HG03196 (cell line): ENCODE measurements around the gene FRY.

Experiments
- ATAC-seq: cut with Tn5 transposase; IDR thresholded peaks from one replicate; pipeline ENCODE4 v1.9.1; 2021; ENCODE audit not compliant: unreplicated experiment

Gene FRY

DNA sequence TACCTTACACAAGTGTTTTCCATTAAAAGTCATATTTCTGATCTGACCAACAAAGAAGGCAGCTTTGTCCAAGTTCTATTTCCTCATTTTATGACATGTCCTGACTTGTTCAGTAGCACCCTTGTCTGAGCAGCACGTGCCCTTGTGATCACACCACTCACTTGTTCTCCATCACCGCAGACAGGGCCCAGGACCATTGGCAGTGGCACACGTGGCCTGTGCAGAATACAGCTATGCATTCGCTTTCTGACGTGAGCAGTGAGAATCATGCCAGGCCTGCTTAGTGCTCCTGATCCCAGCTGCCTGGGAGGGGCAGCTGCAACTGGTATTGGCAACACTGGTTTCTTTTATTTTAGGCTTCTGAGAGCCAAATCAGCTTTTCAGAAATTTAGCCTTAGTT is 134.2 kb downstream of the FRY start:
- ATAC-seq, result no peak

DNA sequence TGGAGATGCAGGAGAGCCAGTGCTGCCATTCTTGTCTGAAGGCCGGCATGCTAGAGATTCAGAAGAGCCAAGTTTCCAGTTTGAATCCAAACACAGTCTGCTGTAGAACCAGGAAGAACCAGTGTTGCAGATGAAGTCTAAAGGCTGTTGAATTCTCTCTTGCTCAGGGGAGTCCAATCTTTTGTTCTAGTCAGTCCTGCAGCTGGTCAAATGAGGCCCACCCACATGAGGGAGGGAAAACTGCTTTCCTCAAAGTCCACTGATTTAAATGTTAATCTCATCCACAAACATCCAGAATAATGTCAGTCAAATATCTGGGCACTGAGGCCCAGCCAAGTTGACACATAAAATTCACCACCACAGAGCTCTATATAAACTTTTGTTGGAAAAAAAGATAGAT is 136.6 kb downstream of the FRY start:
- no peak for ATAC-seq

DNA sequence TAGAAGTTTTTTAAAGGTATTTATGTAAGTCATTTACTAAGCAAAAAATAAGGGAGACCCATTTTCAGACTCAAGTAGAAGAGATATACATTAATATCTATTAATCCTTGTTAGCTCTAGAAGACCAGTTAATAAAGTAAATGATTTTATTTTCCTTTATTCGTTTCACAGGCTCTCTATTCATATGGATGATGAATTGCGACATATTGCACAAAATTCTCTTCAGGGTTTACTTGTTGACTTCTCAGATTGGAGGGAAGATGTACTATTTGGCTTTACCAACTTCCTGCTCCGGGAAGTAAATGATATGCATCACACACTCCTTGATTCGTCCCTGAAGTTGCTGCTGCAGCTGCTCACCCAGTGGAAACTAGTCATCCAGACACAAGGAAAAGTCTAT is 139.3 kb downstream of the FRY start:
- ATAC-seq, result no peak

DNA sequence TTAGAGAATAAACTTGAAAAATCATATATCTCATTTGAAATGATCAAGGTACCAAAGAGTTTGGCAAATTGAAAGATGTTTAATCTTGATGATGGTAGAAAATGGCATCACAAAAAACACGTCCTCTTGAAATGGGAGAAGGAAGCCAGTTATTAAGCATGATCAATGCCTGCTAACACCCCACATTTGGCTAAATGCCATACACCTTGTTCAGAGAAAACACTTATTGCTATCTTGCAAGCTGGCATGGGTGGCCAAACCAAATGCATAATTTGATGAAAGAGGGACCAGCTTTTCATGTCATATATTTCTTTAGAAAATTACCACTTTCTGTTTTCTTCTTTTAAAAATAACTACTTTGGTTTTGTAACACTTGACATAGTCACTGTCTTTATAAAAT is 142.3 kb downstream of the FRY start:
- no peak for ATAC-seq

DNA sequence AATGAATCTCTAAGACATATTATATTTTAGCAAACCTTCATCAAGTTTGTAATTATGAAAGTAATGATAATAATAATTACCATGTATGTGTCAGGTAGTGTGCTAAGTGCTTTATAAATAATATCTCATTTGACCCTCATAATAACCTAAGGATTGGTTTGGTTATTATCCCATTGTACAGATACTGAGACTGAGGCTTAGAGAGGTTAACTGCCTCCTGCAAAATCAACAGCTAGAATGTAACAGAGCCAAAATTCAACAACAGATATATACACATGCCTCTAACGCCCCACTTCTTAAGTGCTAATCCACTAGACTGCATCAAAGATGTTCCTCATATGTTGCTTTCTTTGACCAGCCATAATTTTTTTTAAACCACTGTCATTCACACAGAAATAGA is 142.8 kb downstream of the FRY start:
- ATAC-seq, result no peak

DNA sequence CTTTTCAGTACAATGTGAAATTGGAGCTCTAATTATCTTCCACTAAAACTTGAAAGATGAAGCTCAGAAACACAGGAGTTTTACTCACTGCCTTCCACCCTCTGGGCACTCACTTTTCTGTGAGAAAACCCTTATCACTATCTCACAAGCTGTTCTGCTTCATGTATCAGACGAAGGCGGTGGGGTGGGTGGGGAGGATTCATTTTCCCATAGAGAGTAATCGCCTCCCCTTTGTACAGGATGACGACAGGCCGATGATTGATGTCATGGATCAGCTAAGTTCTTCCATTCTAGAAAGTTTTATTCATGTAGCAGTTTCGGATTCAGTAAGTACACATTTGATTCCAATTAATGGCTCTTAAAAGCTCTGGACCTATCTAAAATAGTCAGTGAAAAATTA is 143.7 kb downstream of the FRY start:
- ATAC-seq, result no peak

DNA sequence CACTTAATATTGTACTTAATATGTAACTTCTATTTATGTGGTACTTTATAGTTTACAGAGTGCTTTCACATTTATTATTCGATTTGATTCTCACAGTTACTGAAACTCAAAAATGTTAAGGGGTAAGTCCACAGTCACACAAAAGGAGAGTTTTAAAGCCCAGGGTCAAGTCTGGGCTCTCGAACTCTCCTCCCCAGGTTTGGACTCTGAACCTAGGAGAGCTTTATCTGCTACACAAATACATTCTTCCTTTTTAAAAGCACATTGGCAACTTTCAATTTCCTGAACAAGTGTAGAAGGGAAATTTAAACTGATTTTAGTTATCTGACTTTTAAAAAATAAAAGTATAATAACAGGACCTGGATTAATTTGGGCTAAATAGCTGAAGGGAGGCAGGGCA is 144.4 kb downstream of the FRY start:
- ATAC-seq, result no peak

DNA sequence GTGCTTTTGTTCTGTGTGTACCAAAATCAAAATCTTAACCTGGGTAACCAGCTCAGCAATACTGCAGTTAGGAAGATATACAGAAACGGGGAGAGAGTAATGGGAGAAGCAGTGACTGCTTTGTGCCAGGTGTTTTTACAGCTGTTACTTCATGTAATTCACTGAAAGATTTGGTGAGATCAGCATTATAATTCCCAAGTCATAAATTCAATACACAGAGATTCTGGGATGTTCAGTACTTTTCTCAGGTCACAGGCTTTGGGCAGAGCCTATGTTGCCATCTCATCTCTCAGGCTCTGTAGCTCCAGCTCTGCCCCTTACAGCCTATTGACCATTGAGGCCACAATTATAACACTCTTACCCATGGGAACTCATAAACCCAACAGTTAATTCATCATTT is 145.1 kb downstream of the FRY start:
- no peak for ATAC-seq

DNA sequence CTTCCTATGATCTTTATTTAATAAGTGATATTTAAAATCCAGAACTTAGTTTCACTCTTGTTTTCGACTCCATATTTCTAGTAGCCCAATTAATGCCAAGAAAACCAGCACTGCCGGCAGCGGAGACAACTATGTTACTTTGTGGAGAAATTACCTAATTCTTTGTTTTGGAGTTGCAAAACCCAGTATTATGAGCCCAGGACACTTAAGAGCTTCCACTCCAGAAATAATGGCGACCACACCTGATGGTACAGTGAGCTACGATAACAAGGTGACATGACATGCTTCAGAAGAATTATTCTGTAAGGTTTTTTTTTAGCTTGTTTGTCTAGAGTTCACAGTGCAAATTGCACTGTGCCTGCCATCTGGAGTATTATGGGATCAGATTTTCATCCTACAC is 147.2 kb downstream of the FRY start:
- ATAC-seq, result no peak

DNA sequence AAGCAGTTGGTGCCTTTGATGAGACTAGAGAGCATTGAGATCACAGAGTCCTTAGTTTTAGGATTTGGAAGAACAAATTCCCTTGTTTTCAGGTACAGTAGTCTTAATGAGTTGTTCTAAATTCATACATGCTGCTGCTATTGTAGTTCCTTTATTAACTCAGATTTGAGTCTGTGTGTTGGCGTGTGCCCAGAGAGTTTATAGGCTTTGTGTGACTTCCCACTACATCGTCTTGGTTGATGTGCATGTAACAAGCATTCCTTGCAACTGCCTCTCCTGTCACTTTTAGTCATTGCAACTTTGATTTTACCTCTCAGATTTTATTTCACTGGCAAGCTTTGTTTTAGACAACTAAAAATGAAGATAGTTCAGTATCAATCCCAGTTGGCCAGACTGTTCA is 148.1 kb downstream of the FRY start:
- no peak for ATAC-seq

DNA sequence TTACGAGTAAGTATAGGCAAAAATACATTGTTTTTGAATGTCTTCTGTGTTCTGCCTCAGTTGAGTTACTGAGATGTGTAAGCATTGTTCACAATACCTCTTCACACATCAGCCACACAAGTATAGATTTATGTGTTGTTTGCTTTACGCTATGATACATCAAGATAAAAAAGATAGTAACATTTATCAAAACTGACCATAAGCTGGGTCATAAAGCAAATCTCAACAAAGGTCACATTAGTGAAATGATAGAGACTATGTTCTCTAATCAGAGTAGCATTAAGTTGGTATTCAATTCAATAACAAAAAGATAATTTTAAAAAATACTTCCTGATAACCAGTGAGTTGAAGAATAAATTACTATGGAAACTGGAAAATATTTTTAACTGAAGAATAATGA is 156.1 kb downstream of the FRY start:
- no peak for ATAC-seq

DNA sequence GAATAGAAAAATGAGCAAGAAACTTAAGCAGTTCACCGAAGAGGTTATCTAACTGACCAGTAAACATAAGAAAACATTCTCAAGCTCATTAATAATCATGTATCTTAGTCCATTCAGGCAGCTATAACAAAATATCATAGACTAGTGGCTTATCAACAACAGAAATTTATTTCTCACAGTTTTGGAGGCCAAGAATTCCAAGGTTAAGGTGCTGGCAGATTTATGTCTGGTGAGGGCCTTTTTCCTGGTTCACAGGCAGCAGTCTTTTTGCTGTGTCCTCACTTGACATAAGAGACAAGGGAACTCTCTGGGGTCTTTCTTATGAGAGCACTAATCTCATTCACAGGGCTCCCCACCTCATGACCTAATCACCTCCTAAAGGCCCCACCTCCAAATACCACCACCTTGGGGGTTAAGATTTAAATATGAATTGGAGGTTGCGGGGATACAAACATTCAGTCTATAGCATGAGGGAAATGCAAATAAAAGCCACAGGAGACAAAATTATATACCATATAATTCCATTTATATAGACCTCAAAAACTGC is 160.0 kb downstream of the FRY start:
- no peak for ATAC-seq

DNA sequence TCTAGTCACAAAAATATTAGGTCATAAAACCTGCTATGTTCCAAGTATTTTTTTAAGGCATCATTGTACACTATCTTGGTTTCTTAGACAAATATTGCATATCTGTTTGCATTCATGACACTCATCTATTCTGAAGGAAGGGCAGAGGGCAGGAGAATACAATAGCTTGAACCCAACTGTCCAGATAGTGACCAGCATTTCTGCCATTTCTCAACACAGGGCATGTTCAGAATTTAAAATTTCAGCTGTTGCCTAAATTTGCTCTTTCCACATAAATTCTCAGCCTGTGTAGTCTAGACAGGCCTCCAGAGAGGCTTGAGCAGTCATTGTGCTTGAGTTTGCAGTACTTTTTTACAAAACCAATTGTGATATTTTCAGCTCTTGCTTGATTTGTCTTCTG is 164.1 kb downstream of the FRY start:
- ATAC-seq, result no peak

DNA sequence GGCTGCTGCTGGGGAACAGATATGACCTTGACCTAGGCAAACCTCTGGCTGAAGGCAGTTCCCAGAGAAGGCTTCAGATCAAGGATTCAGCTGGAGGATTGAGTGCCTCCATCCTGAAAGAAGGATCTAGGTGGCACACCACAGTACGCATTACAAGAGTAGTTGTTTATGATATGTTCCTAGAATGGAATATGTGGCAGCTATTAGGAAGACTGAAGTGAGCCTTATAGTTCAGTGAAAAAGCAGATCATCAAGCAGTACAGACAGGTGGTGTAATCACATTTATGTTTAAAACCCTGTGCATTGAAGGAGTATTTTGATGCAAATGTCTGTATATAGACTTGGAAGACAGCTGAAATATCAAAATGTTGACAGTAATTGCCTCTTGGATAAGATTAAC is 167.6 kb downstream of the FRY start:
- ATAC-seq, result no peak

DNA sequence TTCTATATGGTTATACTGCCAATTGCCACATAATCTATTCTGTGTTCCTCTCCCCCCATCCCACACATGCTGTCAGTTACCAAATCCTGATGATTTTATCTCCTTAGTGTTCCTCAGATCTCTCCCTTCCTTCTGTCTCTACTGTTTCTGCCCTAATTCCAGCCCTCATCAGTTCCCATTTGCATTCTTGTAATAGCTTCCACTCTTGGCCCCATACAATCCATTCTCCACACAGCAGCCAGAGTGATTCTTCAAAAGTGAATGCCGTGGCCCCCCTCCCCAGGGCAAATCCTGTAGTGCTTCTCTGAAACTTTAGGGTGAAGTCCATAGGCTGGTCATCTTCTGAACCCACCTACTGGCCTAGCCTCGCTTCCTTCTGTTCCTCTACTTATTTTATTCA is 169.2 kb downstream of the FRY start:
- no peak for ATAC-seq

DNA sequence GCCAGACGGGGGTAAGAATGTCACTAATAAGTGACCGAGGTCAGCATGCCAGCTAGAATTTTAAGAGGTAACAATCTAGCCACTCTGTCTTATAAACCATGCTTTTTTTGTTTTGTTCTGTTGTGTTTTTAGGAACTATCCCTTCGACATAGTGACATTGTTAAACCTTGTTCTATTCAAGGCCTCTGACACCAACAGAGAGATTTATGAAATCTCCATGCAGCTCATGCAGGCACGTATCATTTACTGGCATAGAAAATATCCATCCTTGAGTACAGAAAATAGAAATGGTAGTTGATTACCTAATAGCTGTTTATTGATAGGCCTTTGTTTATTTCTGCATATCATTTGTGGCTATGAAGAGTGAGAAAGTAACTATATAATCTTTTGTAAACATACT is 170.2 kb downstream of the FRY start:
- no peak for ATAC-seq

DNA sequence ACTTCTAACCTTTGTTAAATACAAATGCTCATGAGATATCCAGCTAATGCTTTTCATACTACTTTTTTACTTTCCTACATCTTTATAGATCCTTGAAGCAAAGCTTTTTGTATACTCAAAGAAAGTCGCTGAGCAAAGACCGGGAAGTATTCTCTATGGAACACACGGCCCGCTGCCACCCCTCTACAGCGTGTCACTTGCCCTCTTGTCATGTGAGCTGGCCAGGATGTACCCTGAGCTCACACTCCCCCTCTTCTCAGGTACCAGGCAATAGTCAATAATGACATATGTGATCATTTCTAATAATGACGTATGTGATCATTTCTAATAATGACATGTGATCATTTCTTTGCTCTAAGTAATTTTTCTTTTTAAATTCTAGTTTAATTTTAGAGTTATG is 170.7 kb downstream of the FRY start:
- no peak for ATAC-seq

DNA sequence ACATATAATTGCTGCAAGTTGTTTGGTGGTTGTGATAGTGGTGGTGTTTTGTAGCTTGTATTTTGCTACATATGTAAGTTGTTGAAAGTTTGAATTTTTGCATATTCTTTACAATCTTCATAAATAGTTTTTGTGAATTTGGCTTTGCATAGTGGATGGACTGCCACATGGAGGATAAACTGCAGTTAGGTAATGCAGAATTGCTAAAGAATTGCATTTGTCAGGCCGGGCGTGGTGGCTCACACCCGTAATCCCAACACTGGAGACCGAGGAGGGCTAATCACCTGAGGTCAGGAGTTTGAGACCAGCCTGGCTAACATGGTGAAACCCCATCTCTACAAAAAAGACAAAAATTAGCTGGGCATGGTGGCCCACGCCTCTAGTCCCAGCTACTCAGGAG is 171.6 kb downstream of the FRY start:
- ATAC-seq, result no peak

DNA sequence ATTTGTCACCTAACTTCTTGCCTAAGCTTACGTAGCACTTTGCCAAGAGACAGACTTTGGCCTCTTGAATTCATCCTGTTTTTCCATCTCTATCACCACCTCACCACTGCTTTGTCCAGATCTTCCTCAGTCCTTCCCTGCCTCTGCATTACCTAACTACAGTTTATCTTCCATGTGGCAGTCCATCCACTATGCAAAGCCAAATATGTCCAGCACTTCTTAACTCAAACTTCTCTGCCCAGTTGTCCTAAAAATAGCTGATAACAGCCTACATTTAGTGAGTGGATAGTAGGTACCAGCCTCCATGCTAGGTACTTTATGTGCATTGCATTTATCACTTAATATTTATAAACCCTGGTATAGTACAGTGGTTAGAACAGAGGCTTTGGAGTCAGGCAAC is 172.2 kb downstream of the FRY start:
- no peak for ATAC-seq

DNA sequence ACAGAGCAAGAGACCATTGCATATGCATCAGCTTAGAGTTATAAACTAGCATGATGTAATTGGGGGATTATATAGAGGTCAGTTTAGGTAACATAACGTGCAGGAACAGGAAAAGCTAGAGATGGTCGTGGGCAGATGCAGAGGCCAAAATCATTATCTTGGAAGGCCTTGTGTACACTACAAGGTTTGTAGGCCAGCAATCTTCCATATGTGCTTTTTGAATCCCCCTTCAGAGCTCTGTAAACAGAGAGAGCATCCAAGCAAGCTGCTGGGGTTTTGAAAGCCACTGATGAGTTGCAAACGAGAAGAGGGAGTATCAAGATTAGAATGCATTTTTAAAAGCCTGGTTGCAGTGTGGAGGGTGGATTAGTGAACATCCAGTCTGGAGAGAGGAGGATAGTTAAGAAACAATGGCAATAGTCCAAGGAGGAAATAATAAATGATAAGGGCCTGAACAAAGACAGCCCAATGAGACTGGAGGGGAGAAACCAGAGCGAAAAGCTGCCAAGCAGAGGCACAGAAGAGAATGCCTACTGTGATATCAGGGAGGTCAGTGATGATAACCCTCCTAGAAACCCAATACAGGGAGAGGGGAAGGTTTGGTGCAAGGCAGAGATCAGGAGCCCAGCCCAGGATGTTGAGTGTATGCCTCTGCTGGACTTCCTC is 174.0 kb downstream of the FRY start:
- no peak for ATAC-seq

DNA sequence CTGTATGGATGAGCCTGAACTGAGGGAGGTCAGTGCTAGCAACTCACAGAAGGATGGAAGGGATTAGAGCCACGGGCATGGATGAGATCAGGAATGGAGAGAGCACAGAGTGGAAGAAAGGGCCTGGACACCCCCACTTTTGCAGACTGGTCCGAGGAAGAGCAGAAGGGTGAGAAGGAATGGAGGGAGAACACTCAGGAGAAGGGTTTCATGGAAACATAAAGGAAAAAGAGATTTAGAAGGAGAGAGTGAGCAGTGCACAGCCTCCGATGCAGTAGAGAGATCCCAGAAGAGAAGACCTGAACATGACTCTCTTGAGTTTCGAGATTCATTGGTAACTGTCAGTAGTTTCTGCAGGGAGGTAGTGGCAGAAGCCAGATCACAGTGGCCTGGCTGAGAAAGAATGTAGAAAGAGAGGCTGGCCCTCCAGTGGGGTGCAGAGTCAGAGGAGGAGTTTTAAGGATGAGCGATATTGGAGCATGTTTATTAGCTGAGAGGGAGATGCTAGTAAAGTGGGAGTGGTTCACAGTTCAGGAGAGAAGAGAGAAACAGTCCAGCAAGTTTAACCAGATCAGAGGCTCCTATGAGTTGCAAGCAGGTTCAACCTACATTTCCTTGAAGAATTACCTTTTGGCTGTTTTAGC is 174.6 kb downstream of the FRY start:
- ATAC-seq, result no peak

DNA sequence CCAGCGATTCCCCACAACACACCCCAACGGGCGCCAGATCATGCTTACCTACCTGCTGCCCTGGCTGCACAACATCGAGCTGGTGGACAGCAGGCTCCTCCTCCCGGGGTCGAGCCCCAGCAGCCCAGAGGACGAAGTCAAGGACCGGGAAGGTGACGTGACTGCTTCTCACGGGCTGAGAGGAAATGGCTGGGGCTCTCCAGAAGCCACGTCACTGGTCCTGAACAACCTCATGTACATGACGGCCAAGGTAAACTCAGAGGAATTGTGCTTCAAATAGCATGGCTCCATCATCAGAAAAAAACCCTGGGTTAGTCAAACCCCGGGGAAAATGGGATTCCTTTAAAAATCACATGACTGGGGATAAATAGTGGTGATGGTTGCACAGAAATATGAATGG is 177.3 kb downstream of the FRY start:
- no peak for ATAC-seq

DNA sequence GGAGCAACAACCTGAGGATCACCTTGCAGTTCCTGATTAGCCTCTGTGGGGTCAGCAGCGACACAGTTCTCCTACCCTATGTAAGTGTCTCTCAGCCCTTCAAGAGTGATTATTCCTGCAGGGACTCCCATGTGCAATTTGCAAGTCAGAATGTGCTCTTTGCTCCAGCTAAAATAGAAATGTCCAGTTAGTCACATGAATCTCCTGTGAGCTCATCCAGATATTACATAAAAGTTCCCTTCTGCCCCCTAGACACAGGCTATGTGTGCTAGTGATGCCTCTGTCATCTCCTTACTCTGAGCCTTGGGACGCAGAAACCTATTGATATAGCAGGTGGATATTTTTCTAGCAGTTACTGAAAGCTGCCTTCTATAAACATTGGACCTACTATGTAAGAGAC is 178.1 kb downstream of the FRY start:
- no peak for ATAC-seq
